Non-pigmented ciliary epithelial cell (primary cell): ENCODE measurements around the gene NFE2L2.
"Not testable (repeated sequence)": the region's sequence is repeated elsewhere in the genome, so short reads cannot be mapped to it uniquely, and the experiment has no call there.

Source experiments
- DNase-seq: peaks from one replicate; pipeline ENCODE4 v3.0.0-alpha.2; 2010; ENCODE audit warnings: low read depth

Gene NFE2L2

DNA sequence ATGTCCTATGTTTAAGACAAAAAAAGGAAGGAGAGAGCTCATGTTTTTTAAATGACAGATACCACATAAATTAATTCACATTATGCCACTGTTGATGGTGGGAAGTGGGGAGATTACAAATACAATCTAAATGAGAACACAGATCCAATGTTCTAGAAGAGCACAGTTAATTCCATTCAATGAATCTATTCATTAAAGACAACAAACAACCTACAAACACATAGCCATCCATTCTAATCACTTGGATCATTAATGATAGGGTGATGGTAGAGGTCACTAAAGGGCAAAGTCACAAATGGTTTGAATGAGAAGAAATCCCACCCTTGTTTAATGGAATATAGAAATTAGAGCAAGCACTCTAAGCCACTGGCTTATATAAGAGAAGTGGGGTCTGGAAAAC is 30.3 kb downstream of the NFE2L2 start:
- no peak for DNase-seq

DNA sequence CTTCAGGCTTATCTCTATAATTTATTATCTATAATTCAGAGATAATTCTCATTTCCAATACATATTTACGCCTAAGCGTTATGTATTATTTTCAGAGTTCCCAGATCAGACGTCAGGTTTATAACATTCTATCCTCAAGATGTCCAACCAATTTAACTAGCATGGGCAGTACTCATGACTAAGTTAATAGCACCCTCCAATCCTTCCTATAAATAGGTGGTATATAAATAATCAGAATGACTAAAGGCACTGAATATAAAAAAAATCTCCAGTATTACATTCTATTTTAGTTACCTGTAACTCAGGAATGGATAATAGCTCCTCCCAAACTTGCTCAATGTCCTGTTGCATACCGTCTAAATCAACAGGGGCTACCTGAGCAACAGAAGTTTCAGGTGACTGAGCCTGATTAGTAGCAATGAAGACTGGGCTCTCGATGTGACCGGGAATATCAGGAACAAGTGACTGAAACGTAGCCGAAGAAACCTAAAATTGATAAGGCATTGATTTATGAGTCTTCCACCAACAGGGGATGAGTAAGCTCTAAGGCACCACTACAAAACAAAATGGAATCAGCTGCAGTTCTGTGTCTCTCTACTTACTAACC is 32.3 kb downstream of the NFE2L2 start:
- no peak for DNase-seq

DNA sequence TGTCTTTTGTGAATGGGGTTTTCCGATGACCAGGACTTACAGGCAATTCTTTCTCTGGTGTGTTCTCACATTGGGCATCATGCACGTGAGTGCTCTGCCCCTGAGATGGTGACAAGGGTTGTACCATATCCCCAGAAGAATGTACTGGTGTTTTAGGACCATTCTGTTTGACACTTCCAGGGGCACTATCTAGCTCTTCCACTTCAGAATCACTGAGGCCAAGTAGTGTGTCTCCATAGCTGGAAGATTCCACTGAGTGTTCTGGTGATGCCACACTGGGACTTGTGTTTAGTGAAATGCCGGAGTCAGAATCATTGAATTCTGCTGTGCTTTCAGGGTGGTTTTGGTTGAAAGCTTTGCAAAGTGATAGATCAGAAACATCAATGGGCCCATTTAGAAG is 33.3 kb downstream of the NFE2L2 start:
- no peak for DNase-seq

DNA sequence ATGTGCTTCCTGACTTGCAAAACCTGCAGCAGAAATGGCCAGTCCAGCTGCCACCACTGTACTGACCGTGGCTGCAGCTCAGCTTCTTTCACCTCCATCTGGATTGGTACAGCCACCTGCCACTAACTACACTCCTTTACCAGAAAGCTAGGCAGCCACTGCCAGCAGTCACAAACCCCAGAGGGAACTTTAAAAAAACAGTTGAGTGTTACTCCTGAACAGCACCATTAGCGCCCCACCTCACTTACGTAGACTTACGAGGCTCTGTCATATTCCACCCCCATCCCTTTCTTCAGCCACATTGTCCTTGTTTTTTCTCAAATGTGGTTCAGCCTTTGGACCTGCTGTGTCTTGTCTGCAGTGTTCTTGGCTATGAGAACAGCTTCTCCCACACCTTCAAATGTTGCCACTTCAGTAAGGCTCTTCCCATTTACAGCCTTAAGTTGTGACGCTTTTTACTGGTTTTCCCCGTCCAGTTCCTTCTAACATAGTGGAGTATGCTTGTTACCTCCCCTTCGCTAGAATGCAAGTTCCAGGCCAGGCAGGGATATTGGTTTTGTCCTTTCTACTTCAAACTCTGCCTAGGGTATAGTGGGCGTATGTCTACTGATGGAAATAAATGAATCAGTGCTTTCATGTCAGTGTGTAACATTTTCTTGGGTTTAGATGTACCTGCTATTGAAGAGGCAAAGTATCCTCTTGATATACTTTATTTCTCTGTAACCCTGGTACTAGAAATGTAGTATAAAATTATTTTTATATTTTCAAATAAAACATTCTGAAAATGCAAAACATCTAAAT is 34.9 kb downstream of the NFE2L2 start:
- DNase-seq = no peak

DNA sequence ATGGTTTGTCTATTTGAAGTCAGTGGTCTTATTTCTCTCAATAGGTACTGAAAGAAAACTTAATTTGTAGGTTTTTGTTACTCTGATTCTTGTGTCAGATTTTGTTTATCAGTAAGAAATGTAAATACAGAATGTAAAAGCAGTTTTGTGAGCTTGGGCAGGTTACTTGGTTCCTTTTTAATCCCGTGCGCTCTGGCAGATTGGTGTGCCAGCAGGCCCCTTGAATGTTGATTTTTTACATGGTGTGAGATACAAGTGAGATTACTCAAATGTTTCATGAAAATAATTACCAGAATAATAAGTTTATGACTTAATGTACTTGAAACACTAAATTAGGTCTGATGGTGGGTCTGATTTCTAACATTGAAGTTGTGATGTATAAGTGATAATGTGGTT is 38.6 kb downstream of the NFE2L2 start:
- no peak for DNase-seq

DNA sequence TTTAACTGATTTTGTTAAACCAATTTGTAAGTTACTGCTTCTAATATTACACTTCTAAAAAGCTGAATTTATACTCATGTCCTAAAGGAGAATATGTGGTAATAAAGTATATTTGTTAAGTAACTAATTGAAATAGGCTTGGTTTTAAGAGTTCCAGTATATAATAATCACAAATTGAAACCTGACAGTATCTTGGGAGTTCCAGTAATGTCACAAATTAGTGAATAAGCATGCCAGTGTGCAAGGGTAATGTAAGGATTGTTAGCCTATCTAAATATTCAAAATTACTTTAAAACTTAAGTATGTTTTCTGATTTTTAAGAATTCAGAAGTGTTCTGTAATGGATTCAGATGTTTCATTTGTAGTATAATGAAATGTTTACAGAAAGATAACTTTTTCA is 41.1 kb downstream of the NFE2L2 start:
- DNase-seq = not testable (repeated sequence)

DNA sequence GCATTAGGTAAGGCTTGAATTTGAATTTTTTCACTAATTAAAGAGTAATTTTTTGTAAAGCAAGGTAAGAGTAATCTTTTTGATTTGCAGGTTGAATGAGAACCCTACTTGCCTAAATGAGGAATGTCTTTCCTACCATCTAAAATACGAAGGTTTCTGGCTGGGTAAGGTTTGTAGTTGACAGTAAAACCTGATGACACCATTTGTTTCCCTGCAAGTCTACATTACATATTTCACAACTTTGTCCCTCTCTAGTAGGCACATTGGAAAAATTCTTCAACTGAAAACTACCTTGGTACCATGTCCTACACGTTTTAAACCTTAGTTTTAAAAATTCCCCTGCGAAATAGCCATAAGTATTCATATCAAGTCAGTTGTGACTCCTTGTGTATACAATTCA is 42.6 kb downstream of the NFE2L2 start:
- DNase-seq = no peak

DNA sequence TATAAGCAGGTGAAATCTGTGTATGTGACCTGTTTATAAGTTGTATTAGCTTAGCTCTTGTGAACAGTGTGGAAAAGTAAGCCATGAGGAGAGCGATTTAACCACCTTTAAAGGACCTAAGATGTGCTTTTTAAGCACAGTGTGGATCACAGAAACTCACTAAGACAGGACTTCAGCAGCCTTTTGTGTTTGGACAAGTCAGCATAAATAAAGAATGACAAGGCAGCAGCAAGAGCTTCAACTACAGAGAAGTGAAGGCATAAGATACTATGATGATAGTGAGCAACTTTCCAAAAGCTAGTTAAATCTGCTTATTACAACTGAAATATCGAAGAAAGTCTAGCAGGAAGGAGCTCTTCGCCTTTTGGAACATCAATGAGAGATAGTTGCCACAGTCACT is 43.0 kb downstream of the NFE2L2 start:
- no peak for DNase-seq

DNA sequence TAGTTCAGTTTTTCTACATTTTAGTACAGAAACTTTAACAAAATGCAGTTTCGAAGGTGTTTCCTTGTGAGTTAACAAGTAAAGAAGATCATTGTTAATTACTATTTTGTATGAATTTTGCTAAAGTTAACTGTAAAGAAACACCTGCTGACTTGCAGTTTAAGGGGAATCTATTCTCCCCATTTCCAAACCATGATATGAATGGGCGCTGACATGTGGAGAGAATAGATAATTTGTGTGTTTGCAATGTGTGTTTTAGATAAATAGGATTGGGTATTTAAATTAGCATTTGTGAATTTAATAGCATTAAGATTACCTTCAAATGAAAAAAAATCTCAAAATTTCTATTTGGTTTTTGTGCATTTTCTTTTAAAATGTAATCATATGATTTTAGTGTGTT is 44.7 kb downstream of the NFE2L2 start:
- not testable (repeated sequence) for DNase-seq

DNA sequence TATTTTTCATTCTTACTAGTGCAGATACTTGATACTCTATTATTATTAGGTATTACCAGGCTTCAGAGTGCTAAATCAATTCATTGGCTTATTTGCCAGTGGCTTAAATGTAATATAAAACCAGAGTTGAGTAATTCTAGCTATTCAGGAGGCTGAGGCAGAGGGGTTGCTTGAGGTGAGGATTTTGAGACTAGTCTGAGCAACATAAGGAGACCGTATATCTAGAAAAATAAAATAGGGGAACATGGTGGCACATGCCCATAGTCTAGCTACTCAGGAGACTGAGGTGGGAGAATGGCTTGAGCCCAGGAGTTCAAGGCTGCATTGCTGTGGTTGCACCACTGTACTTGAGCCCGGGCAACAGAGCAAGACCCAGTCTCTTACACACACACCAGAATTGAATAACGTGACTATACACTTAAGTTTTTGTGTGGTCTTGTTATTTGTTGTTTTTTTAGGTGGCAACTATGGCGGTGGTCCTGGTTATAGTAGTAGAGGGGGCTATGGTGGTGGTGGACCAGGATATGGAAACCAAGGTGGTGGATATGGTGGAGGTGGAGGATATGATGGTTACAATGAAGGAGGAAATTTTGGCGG is 47.2 kb downstream of the NFE2L2 start:
- no peak for DNase-seq

DNA sequence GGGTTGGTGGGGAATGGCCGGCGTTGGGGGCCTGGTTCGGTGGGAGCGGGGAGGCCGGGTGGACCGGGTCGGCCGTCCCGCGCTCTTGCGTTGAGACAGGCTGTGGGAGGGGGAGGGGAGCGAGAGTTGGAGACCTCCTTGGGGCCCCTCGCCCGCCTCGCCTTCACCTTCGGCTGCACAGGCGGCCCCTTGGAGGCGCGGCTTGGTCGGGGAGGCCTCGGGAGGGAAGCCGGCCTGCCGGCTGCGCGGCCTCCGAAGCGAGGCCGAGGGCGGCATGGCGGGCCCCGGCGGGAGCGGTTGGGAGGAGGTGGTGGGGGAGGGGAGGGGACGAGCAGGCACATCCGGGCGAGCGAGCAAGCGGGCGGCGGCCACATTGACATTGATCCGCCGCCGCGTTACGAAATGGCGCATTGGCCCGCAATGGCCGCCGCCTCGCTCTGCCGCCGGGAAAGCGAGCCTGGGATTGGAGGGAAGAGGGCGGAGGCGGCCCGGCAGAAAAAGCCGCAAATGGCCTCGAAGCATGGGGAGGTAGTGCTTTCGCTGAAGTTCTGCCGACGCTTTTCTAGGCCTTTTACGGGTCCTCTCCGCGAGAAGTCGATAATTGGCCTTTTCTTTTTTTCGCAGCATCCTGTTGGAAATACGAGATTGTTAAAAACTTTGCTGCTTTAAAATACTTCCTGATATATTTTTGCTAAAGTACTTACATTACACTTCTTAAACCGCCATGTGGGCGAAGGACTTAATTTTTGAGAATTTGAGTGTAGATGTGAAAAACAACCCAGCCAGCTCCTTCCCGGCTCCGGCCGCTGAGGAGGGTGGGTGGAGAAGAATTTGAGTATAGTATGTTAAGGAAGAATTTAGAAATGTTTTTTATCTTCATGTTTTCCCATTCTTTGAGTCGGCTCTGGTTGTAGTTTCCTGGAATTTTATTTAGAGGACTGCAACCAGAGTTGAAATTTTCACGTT is 51.4 kb downstream of the NFE2L2 start:
- peak; percentile 57 for DNase-seq

DNA sequence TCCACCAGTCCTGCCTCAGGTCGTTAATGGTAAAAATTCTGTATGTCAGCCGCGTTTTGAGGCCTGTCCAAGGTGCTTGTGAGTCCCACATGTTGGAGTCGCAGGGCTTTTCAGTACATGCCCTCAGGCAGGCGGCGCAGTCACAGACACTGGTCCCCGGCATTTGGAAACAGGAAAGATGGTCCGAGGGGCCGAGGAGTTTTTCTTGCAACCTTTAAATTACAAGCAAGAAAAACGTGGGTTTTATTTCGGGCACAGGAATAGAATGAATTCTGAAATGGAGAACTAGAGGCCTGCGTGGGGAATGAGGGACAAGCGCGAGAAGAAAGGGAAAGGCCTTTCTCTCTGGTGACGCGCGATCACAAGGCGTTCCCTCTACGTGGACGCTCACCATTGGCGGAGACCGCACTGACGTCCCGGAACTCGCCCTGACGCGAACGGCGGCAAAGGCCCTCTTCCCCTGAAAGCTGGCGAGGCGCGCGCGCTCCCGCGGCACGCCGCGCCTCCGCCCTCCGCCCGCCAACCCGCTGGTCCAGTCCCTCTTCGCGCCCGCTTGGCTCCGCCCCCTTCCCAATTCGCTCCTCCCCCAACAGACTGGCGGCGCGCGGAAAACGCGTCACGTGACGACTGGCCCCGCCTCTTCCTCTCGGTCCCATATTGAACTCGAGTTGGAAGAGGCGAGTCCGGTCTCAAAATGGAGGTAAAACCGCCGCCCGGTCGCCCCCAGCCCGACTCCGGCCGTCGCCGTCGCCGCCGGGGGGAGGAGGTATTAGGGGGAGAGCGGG is 52.2 kb downstream of the NFE2L2 start, which contains the start of gene HNRNPA3:
Gene HNRNPA3, plus strand, starts transcription at position 689 of the 785 bp plus-strand sequence. Its CDS starts 6 bp downstream, at position 695.
- peak; percentile 92 for DNase-seq

DNA sequence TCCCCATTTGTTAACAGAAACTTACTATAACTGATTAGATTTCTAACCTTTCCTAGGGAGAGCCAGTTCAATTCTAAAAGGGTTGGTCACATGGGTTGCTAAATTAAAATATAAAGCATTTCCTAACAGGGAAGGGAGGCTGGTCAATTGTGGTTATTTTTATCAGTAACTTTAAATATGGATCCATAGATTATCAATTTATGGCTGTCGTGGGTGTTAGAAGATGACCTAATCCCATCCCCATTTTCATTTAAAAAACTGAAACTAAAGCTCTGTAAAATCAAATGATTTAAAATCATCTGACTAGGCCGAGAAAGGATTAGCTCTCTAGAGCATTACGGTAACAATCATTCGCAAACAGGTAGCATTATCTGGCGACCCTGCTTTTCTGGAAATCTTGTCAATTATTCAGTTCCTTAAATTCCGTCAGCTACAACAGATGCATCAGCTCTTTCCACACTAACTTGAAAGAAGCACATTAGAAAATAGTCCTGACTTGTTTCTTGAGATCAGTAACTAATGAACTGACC is 52.9 kb downstream of the NFE2L2 start:
- no peak for DNase-seq

DNA sequence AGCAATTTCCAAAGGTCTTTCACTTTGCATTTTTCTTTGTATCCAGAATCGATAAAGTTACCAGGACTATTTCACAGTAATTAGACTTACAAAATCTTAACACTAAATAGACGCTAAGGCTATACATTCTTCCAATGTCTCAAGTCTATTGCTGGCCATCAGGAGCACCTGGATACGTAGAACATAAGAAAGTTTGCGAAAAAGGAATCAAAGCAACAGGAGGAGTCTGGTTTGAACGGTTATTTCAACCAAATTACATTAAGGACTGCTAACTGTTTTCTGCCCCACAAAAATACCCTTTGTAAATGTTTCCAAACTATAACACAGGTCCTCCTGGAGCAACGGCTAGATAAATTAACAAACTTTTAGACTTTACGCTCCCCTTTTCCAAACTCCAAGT is 53.4 kb downstream of the NFE2L2 start:
- no peak for DNase-seq

DNA sequence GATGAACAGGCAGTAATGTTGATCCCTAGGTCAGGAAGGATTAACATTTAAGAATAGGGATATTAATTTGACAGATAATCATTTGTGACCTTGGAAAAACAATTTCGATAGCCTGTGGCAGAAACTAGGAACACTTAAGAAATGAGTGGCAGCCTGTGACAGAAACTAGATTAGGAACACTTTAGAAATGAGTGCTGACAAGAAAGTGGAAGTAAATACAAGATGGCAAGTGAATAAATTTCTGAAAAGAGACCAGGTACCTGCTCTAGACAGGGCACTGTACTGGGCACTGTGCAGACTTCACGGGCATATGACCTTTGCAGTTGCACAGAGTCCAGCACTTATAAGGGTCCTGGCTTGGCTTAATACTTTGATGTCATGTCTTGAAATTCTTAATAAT is 57.4 kb downstream of the NFE2L2 start:
- DNase-seq = no peak

DNA sequence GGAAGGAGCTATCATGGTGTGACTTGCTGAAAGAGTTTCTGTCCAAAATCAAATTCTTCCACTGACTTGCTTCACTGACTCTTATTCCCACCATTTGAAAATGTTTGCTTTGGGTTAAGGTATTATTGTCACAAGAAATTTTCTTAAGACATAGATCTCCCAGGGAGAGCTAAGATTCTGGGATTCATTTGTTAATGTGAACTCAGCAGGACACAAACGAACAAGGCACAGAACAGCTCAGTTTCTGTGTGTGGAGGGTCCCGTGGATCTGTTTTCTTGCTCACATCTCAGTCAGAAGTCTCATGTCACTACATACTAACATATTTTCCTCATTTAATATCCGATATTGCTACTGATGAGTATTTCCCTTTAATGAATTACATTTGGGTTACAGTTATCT is 60.1 kb downstream of the NFE2L2 start:
- no peak for DNase-seq

DNA sequence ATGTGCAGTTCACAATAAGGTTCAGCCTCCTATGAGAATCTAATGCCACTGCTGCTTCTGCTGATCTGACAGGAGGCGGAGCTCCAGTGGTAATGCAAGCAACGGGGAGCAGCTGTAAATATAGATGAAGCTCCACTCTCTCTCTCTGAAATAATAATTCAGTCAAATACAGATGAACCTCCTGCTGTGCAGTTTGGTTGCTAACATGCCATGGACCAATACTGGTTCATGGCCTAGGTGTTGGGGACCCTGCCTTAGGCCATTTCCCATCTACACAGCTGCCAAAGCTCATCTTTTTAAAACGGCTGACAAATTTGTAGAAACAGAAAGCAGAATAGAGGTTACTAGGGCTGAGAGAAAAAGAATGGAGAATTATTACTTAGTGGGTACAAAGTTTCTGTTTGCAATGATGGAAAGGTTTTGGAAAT is 62.6 kb downstream of the NFE2L2 start:
- no peak for DNase-seq

DNA sequence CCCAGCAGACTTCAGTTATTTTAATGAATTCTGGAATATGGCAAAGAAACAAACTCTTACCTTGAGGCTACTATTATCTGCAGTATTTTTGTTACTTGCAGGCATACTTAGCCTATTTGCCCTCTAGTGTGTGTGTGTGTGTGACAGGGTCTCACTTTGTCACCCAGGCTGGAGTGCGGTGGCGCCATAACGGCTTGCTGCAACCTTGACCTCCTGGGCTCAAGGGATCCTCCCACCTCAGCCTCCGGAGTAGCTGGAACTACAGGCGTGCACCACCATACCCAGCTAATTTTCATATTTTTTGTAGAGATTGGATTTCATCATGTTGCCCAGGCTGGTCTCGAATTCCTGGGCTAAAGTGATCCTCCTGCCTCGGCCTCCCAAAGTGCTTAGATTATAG is 64.1 kb downstream of the NFE2L2 start:
- not testable (repeated sequence) for DNase-seq

DNA sequence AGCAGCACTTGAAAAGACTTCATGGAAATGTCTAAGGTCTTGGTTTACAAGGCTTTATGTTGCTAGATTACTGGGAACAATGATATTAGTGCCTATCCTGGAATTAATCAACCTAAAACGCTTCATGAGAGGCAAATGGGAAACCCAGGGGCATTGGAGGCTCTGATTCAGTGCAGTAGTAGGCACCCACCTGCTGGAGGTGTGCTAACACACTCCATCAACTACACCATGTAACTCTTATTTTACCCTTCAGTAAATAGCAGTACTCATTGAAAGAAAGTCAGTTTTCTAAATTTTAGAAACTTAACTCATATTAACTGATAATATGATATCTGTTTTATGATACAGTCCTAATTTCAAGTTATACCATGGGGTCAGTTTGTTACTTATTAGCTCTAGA is 69.3 kb downstream of the NFE2L2 start:
- no peak for DNase-seq

DNA sequence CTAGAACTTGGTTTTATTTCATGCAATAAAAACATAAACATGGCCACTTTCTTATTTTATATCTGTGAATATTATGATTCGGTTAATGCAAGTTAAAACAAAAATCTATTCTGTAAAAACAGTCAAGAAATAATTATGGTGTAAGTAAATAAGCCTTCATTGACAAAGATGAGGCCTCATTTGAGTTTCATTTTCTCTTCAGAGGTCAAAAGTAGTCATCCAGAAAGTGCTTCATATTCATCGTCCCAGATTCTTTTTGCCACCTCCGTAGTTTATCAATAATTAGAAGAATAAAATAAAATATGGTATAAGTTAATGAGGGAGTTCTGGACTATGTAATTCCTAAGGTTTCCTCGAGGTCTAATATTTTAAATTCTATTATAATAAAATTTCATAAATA is 71.3 kb downstream of the NFE2L2 start:
- no peak for DNase-seq

DNA sequence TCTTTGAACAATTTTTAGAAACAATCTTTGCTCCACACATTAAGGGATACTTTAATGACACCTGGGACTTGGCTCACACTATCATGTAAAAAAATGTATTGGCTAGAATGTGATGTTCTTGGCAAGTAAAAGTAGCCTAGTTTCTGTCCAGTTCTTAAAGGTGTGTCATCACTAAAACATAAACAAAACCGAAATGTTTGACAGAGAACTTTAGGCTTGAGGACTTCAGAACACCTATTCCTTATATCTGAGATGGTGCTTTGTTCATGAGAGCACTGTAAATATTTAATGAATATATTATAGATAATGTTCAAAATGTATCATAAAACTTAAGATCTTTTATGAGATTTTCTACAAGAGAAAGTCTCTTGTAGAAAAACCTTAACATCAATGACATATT is 71.7 kb downstream of the NFE2L2 start:
- DNase-seq = no peak
